Liver (tissue), 9 donors: ENCODE results near the gene RTN4. TPM values are rescaled to one million over a fixed set of nuclear protein-coding genes. Genes with fewer than 3 reads are reported as not detected.

ENCODE experiments used
- DNase-seq: peaks from one replicate; pipeline ENCODE4 v3.0.0-alpha.2; 2017; ENCODE audit warnings: low spot score
- H3K27ac ChIP-seq, 2 donors: one replicate each; pipeline ENCODE4 v1.7.0; 2013; ENCODE audit warnings: inconsistent platforms in 2 of 2, low read length in 2 of 2, control low read depth in 1 of 2, low read depth in 1 of 2, mild to moderate bottlenecking in 1 of 2
- H3K27me3 ChIP-seq, 4 donors: one replicate each; pipeline versions ENCODE4 v1.6.1 to v1.7.0; 2013; ENCODE audit warnings: low read length in 3 of 4, inconsistent platforms in 1 of 4, mild to moderate bottlenecking in 1 of 4, moderate library complexity in 1 of 4; ENCODE audit not compliant: control insufficient read depth in 4 of 4, insufficient read depth in 4 of 4
- H3K36me3 ChIP-seq, 4 donors: one replicate each; pipeline versions ENCODE4 v1.6.1 to v1.7.0; 2013; ENCODE audit warnings: low read length in 3 of 4, mild to moderate bottlenecking in 3 of 4, low read depth in 1 of 4, moderate library complexity in 1 of 4; ENCODE audit not compliant: control insufficient read depth in 4 of 4, insufficient read depth in 3 of 4
- H3K4me1 ChIP-seq, 4 donors: one replicate each; pipeline versions ENCODE4 v1.6.1 to v1.7.0; 2013; ENCODE audit warnings: low read length in 3 of 4, mild to moderate bottlenecking in 3 of 4, moderate library complexity in 1 of 4; ENCODE audit not compliant: control insufficient read depth in 4 of 4, insufficient read depth in 4 of 4
- H3K4me3 ChIP-seq, 3 donors: one replicate each; pipeline versions ENCODE4 v1.6.1 to v1.7.0; 2013; ENCODE audit warnings: low read length in 3 of 3, control low read depth in 1 of 3, low read depth in 1 of 3, mild to moderate bottlenecking in 1 of 3
- H3K9ac ChIP-seq, 2 donors: one replicate each; pipeline ENCODE4 v1.7.0; 2013; ENCODE audit warnings: low read length in 2 of 2, mild to moderate bottlenecking in 2 of 2, moderate library complexity in 2 of 2, control low read depth in 1 of 2, low read depth in 1 of 2
- H3K9me3 ChIP-seq, 4 donors: one replicate each; pipeline versions ENCODE4 v1.6.1 to v1.7.0; 2013; ENCODE audit warnings: low read length in 3 of 4; ENCODE audit not compliant: control insufficient read depth in 4 of 4
- EGR1 ChIP-seq, 2 donors: IDR thresholded peaks; 2 replicates each; pipeline ENCODE4 v1.6.1; 2016 to 2018; ENCODE audit warnings: antibody characterized with exemption in 2 of 2, low read depth in 2 of 2
- FOXA1 ChIP-seq: IDR thresholded peaks from 2 replicates; pipeline ENCODE4 v1.6.1; 2016; ENCODE audit warnings: antibody characterized with exemption
- FOXA2 ChIP-seq: IDR thresholded peaks from 2 replicates; pipeline ENCODE4 v1.6.1; 2016; ENCODE audit warnings: antibody characterized with exemption
- GABPA ChIP-seq, 2 donors: IDR thresholded peaks in 1 of 2; conservative IDR thresholded peaks in 1 of 2; 2 replicates each; pipeline ENCODE4 v1.6.1; 2016; ENCODE audit warnings: antibody characterized with exemption in 2 of 2, mild to moderate bottlenecking in 1 of 2, moderate library complexity in 1 of 2
- HNF4A ChIP-seq, 2 donors: conservative IDR thresholded peaks; 2 replicates each; pipeline ENCODE4 v1.6.1; 2016; ENCODE audit warnings: antibody characterized with exemption in 2 of 2, mild to moderate bottlenecking in 2 of 2
- HNF4G ChIP-seq: IDR thresholded peaks from 2 replicates; pipeline ENCODE4 v1.6.1; 2016; ENCODE audit warnings: antibody characterized with exemption
- JUND ChIP-seq, 2 donors: IDR thresholded peaks; 2 replicates each; pipeline ENCODE4 v1.6.1; 2016; ENCODE audit warnings: antibody characterized with exemption in 2 of 2
- NR2F2 ChIP-seq: IDR thresholded peaks from 2 replicates; pipeline ENCODE4 v1.6.1; 2016; ENCODE audit warnings: antibody characterized with exemption
- RAD21 ChIP-seq, 2 donors: IDR thresholded peaks; 2 replicates each; pipeline ENCODE4 v1.6.1; 2016; ENCODE audit warnings: antibody characterized with exemption in 2 of 2, mild to moderate bottlenecking in 2 of 2
- REST ChIP-seq: IDR thresholded peaks from 2 replicates; pipeline ENCODE4 v1.6.1; 2016; ENCODE audit warnings: antibody characterized with exemption, mild to moderate bottlenecking
- RXRA ChIP-seq, 2 donors: IDR thresholded peaks; 2 replicates each; pipeline ENCODE4 v1.6.1; 2017 to 2018; ENCODE audit warnings: antibody characterized with exemption in 2 of 2, mild to moderate bottlenecking in 1 of 2
- SP1 ChIP-seq: IDR thresholded peaks from 2 replicates; pipeline ENCODE4 v1.6.1; 2018; ENCODE audit warnings: antibody characterized with exemption, mild to moderate bottlenecking
- TAF1 ChIP-seq: conservative IDR thresholded peaks from 2 replicates; pipeline ENCODE4 v1.6.1; 2016; ENCODE audit warnings: antibody characterized with exemption, mild to moderate bottlenecking
- YY1 ChIP-seq: IDR thresholded peaks from 2 replicates; pipeline ENCODE4 v1.6.1; 2016; ENCODE audit warnings: antibody characterized with exemption, mild to moderate bottlenecking
- ZBTB33 ChIP-seq: IDR thresholded peaks from 2 replicates; pipeline ENCODE4 v1.6.1; 2016; ENCODE audit warnings: antibody characterized with exemption
- WGBS: extraction: QIAGEN DNeasy Blood & Tissue Kit; methylation state at CpG from one replicate; pipeline ENCODE4 v1.1.7; 2013; 5-methylcytosine and 5-hydroxymethylcytosine counted together
- polyA plus RNA-seq, 2 donors: library from polyadenylated mRNA; stranded (reverse) in 1 of 2; unstranded in 1 of 2; fragments of 200-250 nt in 1 of 2; fragments of >200 nt in 1 of 2; fragmentation: Nextera tagmentation in 1 of 2; extraction: Ambion mirVana in 1 of 2; gene quantifications; one replicate each; pipeline versions ENCODE4 v1.2.1 to v1.2.3, GENCODE V29; 2013 to 2015
- total RNA-seq, 2 donors: library from RNA; depleted of rRNA; stranded (reverse); fragments of >200 nt; gene quantifications; one replicate each; pipeline ENCODE4 v1.2.3, GENCODE V29; 2014
- TF ChIP-seq, protein P1 (sequence below): IDR thresholded peaks from 2 replicates; pipeline ENCODE4 v1.6.1; 2016; ENCODE audit warnings: antibody characterized with exemption
- TF ChIP-seq, protein P2 (sequence below): fragments of 150-350 bp; IDR thresholded peaks from 2 replicates; pipeline ENCODE4 v1.5.1; 2017; ENCODE audit warnings: improper control_type of control experiment, low read depth, low read length; ENCODE audit not compliant: missing input control
- TF ChIP-seq, protein P3 (sequence below): IDR thresholded peaks from 2 replicates; pipeline ENCODE4 v1.6.1; 2016; ENCODE audit warnings: antibody characterized with exemption
- donor health status: healthy.
- donor health status: healthy.
- donor health status: healthy.
- donor health status: healthy.
- donor health status: healthy.

Gene RTN4
- total and polyA plus RNA-seq, 4 donors: 73.5 to 348 (median 151) TPM

DNA sequence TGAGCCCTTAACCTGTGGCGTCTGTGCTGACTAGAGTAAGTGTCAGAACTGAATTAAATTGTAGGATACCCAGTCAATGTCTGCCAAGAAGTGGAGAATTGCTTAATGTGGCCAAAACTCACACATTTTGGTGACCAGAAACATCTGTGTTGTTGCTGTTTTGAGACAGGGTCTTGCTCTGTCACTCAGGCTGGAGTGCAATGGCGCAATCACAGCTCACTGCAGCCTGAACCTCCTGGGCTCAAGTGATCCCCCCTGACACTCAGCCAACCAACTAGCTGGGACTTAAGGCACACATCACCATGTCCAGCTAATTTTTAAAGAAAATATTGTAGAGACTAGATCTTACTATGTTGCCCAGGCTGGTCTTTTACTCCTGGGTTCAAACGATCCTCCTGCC lies 34.4 kb upstream of the RTN4 start:
- no peak overlapping the region for H3K9ac ChIP-seq
- 91% methylated on average over 3 of the region's 3 CpGs for WGBS
- H3K27ac ChIP-seq: no peak overlapping the region
- H3K4me1 ChIP-seq: no peaks in the 10 kb centered on the region
- no peaks in the 10 kb centered on the region for H3K27me3 ChIP-seq
- no peaks in the 10 kb centered on the region for H3K36me3 ChIP-seq
- no peaks in the 10 kb centered on the region for H3K9me3 ChIP-seq
- no peak for DNase-seq
- no peak for TF ChIP-seq ZBTB33
- TF ChIP-seq TAF1: no peak
- TF ChIP-seq SP1: no peak
- no peak for TF ChIP-seq HNF4A (conservative IDR thresholded peaks at IDR 0.05)
- TF ChIP-seq EGR1 (IDR thresholded peaks at IDR 0.05; ENCODE audit: low read depth in 2 of 2): no peak
- TF ChIP-seq GABPA (IDR thresholded peaks at IDR 0.05 in 1 of 2, conservative IDR thresholded peaks at IDR 0.05 in 1 of 2): no peak
- TF ChIP-seq, protein P1, sequence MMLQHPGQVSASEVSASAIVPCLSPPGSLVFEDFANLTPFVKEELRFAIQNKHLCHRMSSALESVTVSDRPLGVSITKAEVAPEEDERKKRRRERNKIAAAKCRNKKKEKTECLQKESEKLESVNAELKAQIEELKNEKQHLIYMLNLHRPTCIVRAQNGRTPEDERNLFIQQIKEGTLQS: no peak
- no peak for TF ChIP-seq RAD21 (IDR thresholded peaks at IDR 0.05)
- TF ChIP-seq RXRA (IDR thresholded peaks at IDR 0.05): no peak
- no peak for TF ChIP-seq JUND (IDR thresholded peaks at IDR 0.05)
- TF ChIP-seq, protein P2, sequence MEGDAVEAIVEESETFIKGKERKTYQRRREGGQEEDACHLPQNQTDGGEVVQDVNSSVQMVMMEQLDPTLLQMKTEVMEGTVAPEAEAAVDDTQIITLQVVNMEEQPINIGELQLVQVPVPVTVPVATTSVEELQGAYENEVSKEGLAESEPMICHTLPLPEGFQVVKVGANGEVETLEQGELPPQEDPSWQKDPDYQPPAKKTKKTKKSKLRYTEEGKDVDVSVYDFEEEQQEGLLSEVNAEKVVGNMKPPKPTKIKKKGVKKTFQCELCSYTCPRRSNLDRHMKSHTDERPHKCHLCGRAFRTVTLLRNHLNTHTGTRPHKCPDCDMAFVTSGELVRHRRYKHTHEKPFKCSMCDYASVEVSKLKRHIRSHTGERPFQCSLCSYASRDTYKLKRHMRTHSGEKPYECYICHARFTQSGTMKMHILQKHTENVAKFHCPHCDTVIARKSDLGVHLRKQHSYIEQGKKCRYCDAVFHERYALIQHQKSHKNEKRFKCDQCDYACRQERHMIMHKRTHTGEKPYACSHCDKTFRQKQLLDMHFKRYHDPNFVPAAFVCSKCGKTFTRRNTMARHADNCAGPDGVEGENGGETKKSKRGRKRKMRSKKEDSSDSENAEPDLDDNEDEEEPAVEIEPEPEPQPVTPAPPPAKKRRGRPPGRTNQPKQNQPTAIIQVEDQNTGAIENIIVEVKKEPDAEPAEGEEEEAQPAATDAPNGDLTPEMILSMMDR: no peak
- TF ChIP-seq, protein P3, sequence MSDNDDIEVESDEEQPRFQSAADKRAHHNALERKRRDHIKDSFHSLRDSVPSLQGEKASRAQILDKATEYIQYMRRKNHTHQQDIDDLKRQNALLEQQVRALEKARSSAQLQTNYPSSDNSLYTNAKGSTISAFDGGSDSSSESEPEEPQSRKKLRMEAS: no peak
- TF ChIP-seq FOXA2: no peak
- TF ChIP-seq NR2F2: no peak
- no peak for TF ChIP-seq YY1
- no peak for TF ChIP-seq HNF4G
- no peak for TF ChIP-seq FOXA1
- no peak overlapping the region for H3K4me3 ChIP-seq

DNA sequence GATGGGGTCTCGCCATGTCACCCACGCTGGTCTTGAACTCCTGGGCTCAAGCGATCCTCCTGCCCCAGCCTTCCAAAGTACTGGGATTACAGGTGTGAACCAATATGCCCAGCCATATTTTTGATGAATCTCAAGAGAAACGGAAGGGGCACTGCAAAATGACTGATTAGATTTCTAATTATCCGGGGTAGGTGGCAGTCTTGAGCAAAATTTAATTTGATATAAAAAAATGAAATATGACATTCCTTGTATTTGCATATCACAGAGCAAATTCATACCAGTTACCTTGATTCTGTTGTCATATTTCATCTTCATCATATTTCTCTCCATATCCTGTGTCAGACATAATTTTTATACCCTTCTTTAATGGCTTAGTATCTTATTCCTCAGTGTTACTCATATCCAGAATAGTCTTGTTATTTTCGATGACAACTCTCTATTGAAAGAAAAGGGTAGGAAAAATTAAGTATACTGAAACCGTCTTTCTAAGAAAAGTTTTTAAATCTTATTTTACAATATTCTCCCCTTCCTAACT lies 30.0 kb upstream of the RTN4 start:
- Histone ChIP-seq H3K4me1 (no peaks in the 10 kb centered on the region), H3K4me3 (no peak overlapping the region), H3K9me3 (no peaks in the 10 kb centered on the region), H3K27ac (no peak overlapping the region), H3K27me3 (no peaks in the 10 kb centered on the region), H3K9ac (no peak overlapping the region), H3K36me3 (no peaks in the 10 kb centered on the region)
- DNase-seq: no peak
- no peak for TF ChIP-seq REST
- TF ChIP-seq FOXA1: no peak
- no peak for TF ChIP-seq JUND (IDR thresholded peaks at IDR 0.05)
- no peak for TF ChIP-seq SP1
- TF ChIP-seq ZBTB33: no peak
- TF ChIP-seq NR2F2: no peak
- WGBS: 93% methylated on average over 7 of the region's 7 CpGs
